HepG2 (cell line): ENCODE data around the gene COL9A3. TPM values are rescaled to one million over a fixed set of nuclear protein-coding genes. Genes with fewer than 3 reads are reported as not detected.

Source experiments
- AFF4 ChIP-seq: sonication (generic); formaldehyde crosslinking; IDR thresholded peaks from 2 replicates; pipeline ENCODE4 v1.4.0; 2020; ENCODE audit warnings: missing genetic modification reagents
- BCLAF1 ChIP-seq: fragments of 450-650 bp; IDR thresholded peaks from 2 replicates; pipeline ENCODE4 v1.6.1; 2017; ENCODE audit warnings: mild to moderate bottlenecking
- CBX5 ChIP-seq: sonication (generic); formaldehyde crosslinking; IDR thresholded peaks from 2 replicates; pipeline ENCODE4 v1.4.0; 2020; ENCODE audit warnings: missing genetic modification reagents, borderline replicate concordance
- ESRRA ChIP-seq: sonication (generic); formaldehyde crosslinking; IDR thresholded peaks from 2 replicates; pipeline ENCODE4 v1.5.1; 2020; ENCODE audit warnings: mild to moderate bottlenecking, low read depth, missing genetic modification reagents
- GMEB2 ChIP-seq: IDR thresholded peaks from 2 replicates; pipeline ENCODE4 v1.6.1; 2016; ENCODE audit warnings: missing biosample characterization, missing genetic modification reagents, low read depth
- HOXD1 ChIP-seq: sonication (generic); formaldehyde crosslinking; IDR thresholded peaks from 2 replicates; pipeline ENCODE4 v1.5.0; 2020; ENCODE audit warnings: missing genetic modification reagents
- ISX ChIP-seq: sonication (generic); formaldehyde crosslinking; conservative IDR thresholded peaks from 2 replicates; pipeline ENCODE4 v1.5.0; 2020; ENCODE audit warnings: missing genetic modification reagents
- JUNB ChIP-seq: sonication (generic); formaldehyde crosslinking; IDR thresholded peaks from 2 replicates; pipeline ENCODE4 v1.8.0; 2022; ENCODE audit warnings: missing genetic modification reagents, mild to moderate bottlenecking, borderline replicate concordance
- KLF16 ChIP-seq, 2 experiments: sonication (generic) in 1 of 2; formaldehyde crosslinking in 1 of 2; IDR thresholded peaks; 2 replicates each; pipeline versions ENCODE4 v1.6.1 to v1.8.0; 2016 to 2023; ENCODE audit warnings: missing genetic modification reagents in 2 of 2, missing compliant biosample characterization in 1 of 2
- MAFG ChIP-seq: sonication (generic); formaldehyde crosslinking; IDR thresholded peaks from 2 replicates; pipeline ENCODE4 v1.5.1; 2020; ENCODE audit warnings: mild to moderate bottlenecking, missing genetic modification reagents
- MLLT10 ChIP-seq: sonication (generic); formaldehyde crosslinking; IDR thresholded peaks from 2 replicates; pipeline ENCODE4 v1.4.0; 2020; ENCODE audit warnings: missing genetic modification reagents
- SMAD1 ChIP-seq: sonication (generic); formaldehyde crosslinking; IDR thresholded peaks from 2 replicates; pipeline ENCODE4 v1.4.0; 2020; ENCODE audit warnings: missing genetic modification reagents, low read depth, mild to moderate bottlenecking, borderline replicate concordance
- TEF ChIP-seq: sonication (generic); formaldehyde crosslinking; IDR thresholded peaks from 2 replicates; pipeline ENCODE4 v1.5.0; 2020; ENCODE audit warnings: missing genetic modification reagents
- TSC22D2 ChIP-seq: sonication (generic); formaldehyde crosslinking; IDR thresholded peaks from 2 replicates; pipeline ENCODE4 v1.5.1; 2020; ENCODE audit warnings: missing genetic modification reagents, mild to moderate bottlenecking, borderline replicate concordance
- ZBTB26 ChIP-seq: IDR thresholded peaks from 2 replicates; pipeline ENCODE4 v1.6.1; 2016; ENCODE audit warnings: missing compliant biosample characterization, missing genetic modification reagents, borderline replicate concordance
- ZNF33A ChIP-seq: sonication (generic); formaldehyde crosslinking; IDR thresholded peaks from 2 replicates; pipeline ENCODE4 v1.5.1; 2020; ENCODE audit warnings: missing genetic modification reagents, mild to moderate bottlenecking, moderate library complexity, borderline replicate concordance
- ZNF557 ChIP-seq: sonication (generic); formaldehyde crosslinking; IDR thresholded peaks from 2 replicates; pipeline ENCODE4 v1.4.0; 2020; ENCODE audit warnings: missing genetic modification reagents
- ZNF788 ChIP-seq: sonication (generic); formaldehyde crosslinking; IDR thresholded peaks from 2 replicates; pipeline ENCODE4 v1.5.0; 2020; ENCODE audit warnings: mild to moderate bottlenecking, missing genetic modification reagents, borderline replicate concordance
- polyA plus RNA-seq, 8 experiments: library from polyadenylated mRNA; depleted of rRNA in 3 of 8; stranded (reverse) in 7 of 8; unstranded in 1 of 8; fragments of >200 nt; fragmentation: Illumina TruSeq in 4 of 8; extraction: Trizol in 4 of 8; gene quantifications; 2 replicates each; pipeline versions ENCODE4 v1.2.1 to v1.2.3, GENCODE V29; 2011 to 2016; ENCODE audit warnings: low read depth in 4 of 8, missing spikeins in 1 of 8, mixed read lengths in 1 of 8; ENCODE audit not compliant: insufficient read depth in 1 of 8
- total RNA-seq, 5 experiments: library from RNA; depleted of rRNA; stranded (reverse); fragments of >200 nt; fragmentation: Illumina TruSeq; extraction: Trizol; gene quantifications; 2 replicates each; pipeline ENCODE4 v1.2.3, GENCODE V29; 2016; ENCODE audit warnings: low read depth in 1 of 5

The COL9A3 gene
- total and polyA plus RNA-seq, 2 of the 13 experiments (the other 11 are each of a cell fraction or from before 2014, with no cell fraction given) = 155 to 204 TPM

- TF ChIP-seq MAFG = 0 out of 2 replicates have a peak, but pooled peaks have one; percentile 26
- TF ChIP-seq SMAD1 (CRISPR knock-in tag) = peak; percentile 40; the same call in 1 of the 2 replicates
- peak; percentile 69; the same call in 1 of the 2 replicates for TF ChIP-seq TEF (CRISPR knock-in tag)
- no peak for TF ChIP-seq BCLAF1
- peak; percentile 17; the same call in 1 of the 2 replicates for TF ChIP-seq CBX5 (CRISPR knock-in tag)
- TF ChIP-seq ZNF33A (CRISPR knock-in tag) = no peak
- peak; percentile 44; the same call in 1 of the 2 replicates for TF ChIP-seq GMEB2 (CRISPR knock-in tag)
- no peak; the same call in 1 of the 2 replicates for TF ChIP-seq ZNF557 (CRISPR knock-in tag)
- no peak; the same call in 1 of the 2 replicates for TF ChIP-seq HOXD1 (CRISPR knock-in tag)
- peak; percentile 71 for TF ChIP-seq ESRRA (CRISPR knock-in tag)
- peak; percentile 79 for TF ChIP-seq ZNF788 (CRISPR knock-in tag)
- TF ChIP-seq ZBTB26 (CRISPR knock-in tag) = no peak
- TF ChIP-seq JUNB = no peak; the same call in 1 of the 2 replicates
- TF ChIP-seq ISX (CRISPR knock-in tag) = peak; percentile 74; the same call in 1 of the 2 replicates
- no peak for TF ChIP-seq AFF4 (CRISPR knock-in tag)
- 0 out of 4 replicates have a peak, but pooled peaks of 1 of the 2 experiments have one; percentile 22 for TF ChIP-seq KLF16 (CRISPR knock-in tag; IDR thresholded peaks at IDR 0.05)
- TF ChIP-seq MLLT10 (CRISPR knock-in tag) = no peak
- TF ChIP-seq TSC22D2 (CRISPR knock-in tag) = 0 out of 2 replicates have a peak, but pooled peaks have one; percentile 31
Observed at GRCh38 chr20:62795023-62795761, 21.7 kb upstream of the COL9A3 start (continued).
